NCI-H1417 treated with DMSO at 0.1 percent for 48 hours (cell line): Measurements from ENCODE around the gene IL7R.
A peak's percentile ranks its signal among the peaks of the same experiment; 100 is the strongest.

ENCODE experiments used
- DNase-seq: peaks from one replicate; lab custom pipeline; 2025; lab: John Stamatoyannopoulos, UW

Gene IL7R

DNA sequence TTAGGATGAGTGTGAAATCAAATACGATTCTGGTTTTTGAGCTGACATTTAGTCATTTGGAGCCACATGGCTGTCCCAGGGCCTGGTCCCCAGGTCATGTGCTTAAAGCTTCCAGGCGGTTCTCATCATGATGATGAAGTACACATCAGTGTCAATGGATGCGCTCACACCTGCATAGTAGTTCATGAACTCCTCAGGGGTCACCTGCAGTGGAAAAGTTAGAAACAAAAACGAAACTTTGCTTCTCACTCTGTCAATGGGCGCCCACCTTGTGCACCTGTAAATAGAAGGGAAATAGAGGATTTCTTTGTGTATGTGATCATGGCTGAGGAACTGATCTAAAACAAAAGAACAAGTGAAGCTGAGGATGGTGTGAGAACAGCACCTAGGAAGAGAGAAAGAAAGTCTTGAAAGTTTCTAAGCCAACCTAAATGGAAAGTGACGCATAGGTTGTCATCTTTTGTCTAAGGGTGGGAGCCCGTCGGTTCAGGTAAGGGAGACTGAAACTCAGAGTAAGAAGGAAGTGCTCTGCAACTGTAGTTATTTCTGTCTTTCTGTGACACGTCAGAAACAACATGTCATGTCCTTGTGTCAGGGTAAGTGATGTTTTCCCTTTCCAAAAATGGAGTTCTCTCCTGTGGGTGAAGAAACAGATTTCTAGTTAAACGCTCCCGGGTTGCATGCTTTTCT lies 47.9 kb downstream of the IL7R start:
- no peak for DNase-seq

GRCh38 chr5:35908228-35908627 lies 51.5 kb downstream of the IL7R start:
- DNase-seq: no peak

- no peak for DNase-seq
Observed at GRCh38 chr5:35908814-35909213, 52.1 kb downstream of the IL7R start.

DNA sequence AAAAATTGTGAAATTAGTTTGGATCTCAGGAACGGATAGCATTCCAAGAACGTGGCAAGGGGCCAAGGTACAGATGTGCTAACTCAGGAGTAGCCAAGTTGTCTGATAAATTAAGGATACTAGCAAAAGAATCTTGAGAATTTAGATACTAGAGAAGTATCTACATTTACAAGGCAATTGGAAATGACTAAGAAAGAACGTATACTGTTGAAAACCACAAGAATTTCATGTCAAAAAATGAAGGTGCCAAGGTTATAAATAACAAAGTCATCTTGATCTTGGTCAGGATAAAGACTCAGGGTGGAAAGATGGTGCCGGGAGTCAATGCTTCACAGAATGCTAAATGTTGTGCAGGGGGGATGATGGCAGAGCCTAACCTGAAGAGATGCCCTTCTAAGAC lies 62.5 kb downstream of the IL7R start:
- no peak for DNase-seq

DNA sequence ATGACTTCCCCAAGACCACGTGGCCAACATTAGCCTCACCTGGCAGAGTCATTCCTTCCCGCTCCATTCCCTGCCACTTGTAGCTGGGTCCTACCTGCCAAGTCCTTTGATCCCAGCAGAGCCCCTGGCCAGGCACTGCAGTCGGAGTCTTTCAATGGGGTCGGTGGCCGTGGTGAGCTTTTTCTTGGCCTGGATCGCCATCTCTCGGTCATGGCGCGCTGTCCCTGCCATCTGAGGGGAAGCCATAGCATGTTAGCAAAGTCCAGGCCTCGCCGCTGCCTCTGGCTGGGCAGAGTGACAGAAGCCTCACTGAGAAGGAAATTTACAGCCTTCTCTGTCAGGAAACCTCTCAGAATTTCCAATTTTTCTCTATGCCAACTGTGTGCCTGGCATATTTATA lies 64.2 kb downstream of the IL7R start:
- no peak for DNase-seq

- no peak for DNase-seq
Observed at GRCh38 chr5:35921930-35922329, 65.2 kb downstream of the IL7R start.

- DNase-seq: no peak
Observed at GRCh38 chr5:35922468-35922867, 65.8 kb downstream of the IL7R start.

- no peak for DNase-seq
Observed at GRCh38 chr5:35924122-35924949, 67.6 kb downstream of the IL7R start.

- no peak for DNase-seq
Observed at GRCh38 chr5:35924950-35925722, 68.4 kb downstream of the IL7R start.

DNA sequence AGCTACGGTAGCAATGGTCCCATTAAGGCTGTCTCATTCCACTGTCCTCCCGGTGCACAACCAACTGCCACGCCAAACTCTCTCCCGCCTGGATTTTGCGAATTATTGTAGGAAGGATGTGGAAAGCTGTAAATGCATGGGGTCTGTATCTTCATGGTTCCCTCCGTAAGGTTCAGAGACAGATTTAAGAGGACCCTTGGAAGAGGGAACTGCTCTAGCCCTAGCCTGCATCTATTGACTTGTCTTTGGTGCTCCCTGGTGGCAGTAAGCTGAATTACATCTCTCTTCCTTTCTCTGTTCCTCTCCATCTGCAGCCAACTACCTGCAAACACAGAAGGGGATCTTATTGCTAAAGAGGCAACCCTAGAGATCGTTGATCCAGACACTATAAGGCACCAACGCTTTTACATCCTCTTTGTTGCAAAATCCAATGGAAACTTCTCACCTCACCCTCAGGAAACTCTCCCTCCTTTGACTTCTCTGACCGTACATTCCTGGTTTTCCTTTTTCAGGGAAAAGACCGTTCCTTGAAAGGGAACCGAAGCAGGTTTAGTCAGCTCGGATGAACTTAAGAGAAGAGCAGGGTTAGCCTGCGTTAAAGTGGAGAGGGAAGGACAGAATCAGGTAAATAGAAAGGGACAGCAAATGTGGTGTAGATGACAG lies 69.8 kb downstream of the IL7R start:
- peak; percentile 42 for DNase-seq
